Activated CD4-positive, alpha-beta T cell treated with anti-CD3 and anti-CD28 coated beads for 36 hours (primary cell): ENCODE results near the gene VEZT. TPM values are rescaled to one million over a fixed set of nuclear protein-coding genes. Genes with fewer than 3 reads are reported as not detected.
"Not testable (repeated sequence)": the region's sequence is repeated elsewhere in the genome, so short reads cannot be mapped to it uniquely, and the experiment has no call there.

Experiments
- ATAC-seq: fragments of 200-7000 bp; cut with Tn5 transposase; one replicate; pipeline ENCODE4 v1.10.0; 2021; ENCODE audit warnings: mild to moderate bottlenecking, moderate library complexity
- CTCF ChIA-PET: fragments of 350-600 bp; sonication (Branson Sonifier 250); formaldehyde crosslinking; loops from one replicate; lab custom pipeline; 2021; ENCODE audit warnings: antibody characterized with exemption; lab: Charles Lee
- POLR2A ChIA-PET: fragments of 350-600 bp; sonication (Branson Sonifier 250); formaldehyde crosslinking; loops from one replicate; lab custom pipeline; 2021; ENCODE audit warnings: antibody characterized with exemption, inconsistent platforms; lab: Charles Lee
- DNase-seq: peaks from one replicate; pipeline ENCODE4 v3.0.0-alpha.2; 2020
- H3K27ac Mint-ChIP-seq: one replicate; pipeline ENCODE4 v1.8.0; 2021; ENCODE audit warnings: mixed read lengths
- H3K27me3 Mint-ChIP-seq: one replicate; pipeline ENCODE4 v1.8.0; 2021; ENCODE audit warnings: mixed read lengths
- H3K36me3 Mint-ChIP-seq: one replicate; pipeline ENCODE4 v1.8.0; 2021; ENCODE audit warnings: low read depth, mixed read lengths
- H3K4me1 Mint-ChIP-seq: one replicate; pipeline ENCODE4 v1.8.0; 2021; ENCODE audit warnings: mixed read lengths
- H3K4me3 Mint-ChIP-seq: one replicate; pipeline ENCODE4 v1.8.0; 2021; ENCODE audit warnings: mild to moderate bottlenecking, moderate library complexity, mixed read lengths
- H3K9me3 Mint-ChIP-seq: one replicate; pipeline ENCODE4 v1.8.0; 2021; ENCODE audit warnings: low read depth, mixed read lengths
- intact Hi-C, 2 experiments: fragments of 100-400 bp; cut with DNase I in 1 of 2; cut with micrococcal nuclease in 1 of 2; formaldehyde crosslinking; loops; one replicate each; pipeline versions ENCODE4 v1.14.2 to v1.15.1; 2022 to 2024; cut with DNase I, micrococcal nuclease
- total RNA-seq, 2 experiments: library from RNA; stranded (reverse); gene quantifications; one replicate each; pipeline ENCODE4 v1.2.3, GENCODE V29; 2021

The VEZT gene
- total RNA-seq, 2 experiments from 2014 or later, result 55.8 to 72.7 TPM

DNA sequence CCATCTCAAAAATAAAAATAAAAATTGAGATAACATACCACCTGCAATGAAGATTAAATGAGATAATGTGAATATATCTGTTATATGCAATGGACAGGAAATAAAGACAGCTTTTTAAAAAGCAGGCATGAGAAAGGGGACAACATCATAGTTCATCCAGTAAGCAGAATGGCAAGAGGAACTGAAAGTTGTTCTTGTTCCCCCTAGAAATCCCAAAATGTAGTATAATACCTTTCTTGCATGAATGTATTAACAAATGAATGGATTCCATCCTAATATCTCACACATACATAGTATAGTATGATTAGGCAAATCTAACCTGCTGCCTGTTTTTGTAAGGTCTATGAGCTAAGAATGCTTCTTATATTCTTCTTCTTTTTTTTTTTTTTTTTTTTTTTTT, 31.8 kb upstream of the VEZT start:
- Mint-ChIP-seq H3K9me3 (no peaks in the 10 kb centered on the region), H3K4me1 (peaks cover 5% of the 10 kb centered on the region), H3K36me3 (no peaks in the 10 kb centered on the region), H3K27ac (no peak overlapping the region), H3K4me3 (no peak overlapping the region), H3K27me3 (no peaks in the 10 kb centered on the region)
- ChIA-PET CTCF (no interaction called here), POLR2A (no interaction called here)
- DNase-seq, result no peak
- no peak for ATAC-seq
- intact Hi-C loops, result no loop called here

GRCh38 chr12:95187865-95188415, 29.7 kb upstream of the VEZT start:
- Mint-ChIP-seq H3K4me1 (peaks cover under 1% of the 10 kb centered on the region), H3K27me3 (no peaks in the 10 kb centered on the region), H3K9me3 (no peaks in the 10 kb centered on the region), H3K27ac (no peak overlapping the region), H3K4me3 (no peak overlapping the region), H3K36me3 (no peaks in the 10 kb centered on the region)
- ChIA-PET CTCF (interaction anchor here (1.0 kb wide), 1 partner anchor 43 kb away, joined by 3 read pairs; no protein-coding TSS in a partner anchor), POLR2A (interaction anchor here (0.8 to 1.0 kb wide), 2 partner anchors 30 to 174 kb away, joined by 3 to 8 read pairs; partner anchors contain the start of genes FGD6 and VEZT)
- ATAC-seq (no peak), DNase-seq (no peak)
- intact Hi-C loops, result no loop called here

GRCh38 chr12:95191060-95191696, 26.4 kb upstream of the VEZT start:
- ChIA-PET CTCF (interaction anchor here (0.6 to 1.1 kb wide), 3 partner anchors 9 to 248 kb away, joined by 3 read pairs; no protein-coding TSS in a partner anchor), POLR2A (no interaction called here)
- DNase-seq (no peak), ATAC-seq (no peak)
- Mint-ChIP-seq H3K4me3 (no peak overlapping the region), H3K27me3 (no peaks in the 10 kb centered on the region), H3K36me3 (no peaks in the 10 kb centered on the region), H3K27ac (no peak overlapping the region), H3K9me3 (no peaks in the 10 kb centered on the region), H3K4me1 (no peaks in the 10 kb centered on the region)
- intact Hi-C loops, result no loop called here

GRCh38 chr12:95192271-95192670, 25.3 kb upstream of the VEZT start:
- Mint-ChIP-seq H3K4me3 (no peak overlapping the region), H3K27ac (no peak overlapping the region), H3K36me3 (no peaks in the 10 kb centered on the region), H3K9me3 (no peaks in the 10 kb centered on the region), H3K27me3 (no peaks in the 10 kb centered on the region), H3K4me1 (no peaks in the 10 kb centered on the region)
- CTCF ChIA-PET, result interaction anchor here (1.0 kb wide), 2 partner anchors 18 to 60 kb away, joined by 3 read pairs; no protein-coding TSS in a partner anchor
- no peak for ATAC-seq
- DNase-seq, result no peak
- POLR2A ChIA-PET, result no interaction called here
- intact Hi-C loops, result no loop called here

GRCh38 chr12:95193139-95193538, 24.5 kb upstream of the VEZT start:
- Mint-ChIP-seq H3K27ac (no peak overlapping the region), H3K4me3 (no peak overlapping the region), H3K4me1 (no peaks in the 10 kb centered on the region), H3K36me3 (no peaks in the 10 kb centered on the region), H3K27me3 (no peaks in the 10 kb centered on the region), H3K9me3 (no peaks in the 10 kb centered on the region)
- intact Hi-C loops, result no loop called here
- ChIA-PET CTCF (interaction anchor here (1.0 kb wide), 1 partner anchor 61 kb away, joined by 3 read pairs; no protein-coding TSS in a partner anchor), POLR2A (no interaction called here)
- ATAC-seq (no peak), DNase-seq (no peak)

DNA sequence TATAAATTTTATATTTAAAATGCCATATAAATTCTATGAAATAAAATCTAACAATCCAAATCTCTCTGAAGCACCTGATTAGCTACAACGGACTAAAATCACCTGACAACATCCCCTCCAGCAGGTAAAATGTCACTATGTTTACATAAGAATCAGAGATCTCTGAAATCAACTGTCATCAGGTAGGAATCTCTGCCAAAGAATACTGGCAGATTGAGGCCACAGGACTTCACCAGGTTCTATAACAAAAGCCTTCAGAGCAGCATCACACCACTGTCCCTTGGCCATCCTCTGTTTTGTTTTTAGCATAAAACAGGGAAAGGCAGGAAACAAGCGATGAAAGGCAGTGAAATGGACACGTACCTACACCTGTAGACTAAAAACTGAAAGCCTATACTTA, 22.5 kb upstream of the VEZT start:
- no peaks in the 10 kb centered on the region for H3K36me3 Mint-ChIP-seq
- H3K27me3 Mint-ChIP-seq, result no peaks in the 10 kb centered on the region
- ATAC-seq (no peak), DNase-seq (no peak)
- H3K4me3 Mint-ChIP-seq, result no peak overlapping the region
- intact Hi-C loops, result no loop called here
- H3K9me3 Mint-ChIP-seq, result no peaks in the 10 kb centered on the region
- CTCF ChIA-PET, result no interaction called here
- H3K27ac Mint-ChIP-seq, result no peak overlapping the region
- no peaks in the 10 kb centered on the region for H3K4me1 Mint-ChIP-seq
- POLR2A ChIA-PET, result no interaction called here

GRCh38 chr12:95196875-95197569, 20.6 kb upstream of the VEZT start:
- POLR2A ChIA-PET, H3K27ac Mint-ChIP-seq, DNase-seq, ATAC-seq, intact Hi-C loops, H3K36me3 Mint-ChIP-seq, H3K4me1 Mint-ChIP-seq, H3K9me3 Mint-ChIP-seq, H3K4me3 Mint-ChIP-seq, H3K27me3 Mint-ChIP-seq: not testable (repeated sequence)
- CTCF ChIA-PET, result interaction anchor here (0.8 kb wide), 1 partner anchor 20 kb away, joined by 3 read pairs; the partner anchor contains the start of genes FGD6 and VEZT

DNA sequence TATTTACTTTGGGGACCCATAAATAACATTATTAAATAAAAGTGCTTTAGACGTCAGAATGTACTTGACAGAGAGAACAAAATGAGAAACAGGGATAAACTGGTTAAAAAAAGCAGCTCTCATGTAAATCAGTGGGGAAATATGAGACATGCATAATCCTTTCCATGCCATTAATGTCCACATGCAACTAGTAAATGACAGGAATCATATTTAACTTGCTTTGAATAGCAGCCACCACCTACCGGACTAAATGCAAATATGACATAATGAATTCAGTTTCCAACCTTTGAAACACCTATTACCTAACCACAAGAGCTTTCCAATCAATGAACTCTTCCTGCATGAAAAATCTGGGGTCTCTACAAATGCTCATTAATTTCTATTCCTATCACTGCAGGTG, 20.0 kb upstream of the VEZT start:
- ChIA-PET POLR2A (no interaction called here), CTCF (interaction anchor here (0.8 kb wide), 1 partner anchor 20 kb away, joined by 3 read pairs; the partner anchor contains the start of genes FGD6 and VEZT)
- H3K36me3 Mint-ChIP-seq, result no peaks in the 10 kb centered on the region
- H3K4me3 Mint-ChIP-seq, result no peak overlapping the region
- no peak for DNase-seq
- intact Hi-C loops, result no loop called here
- H3K9me3 Mint-ChIP-seq, result no peaks in the 10 kb centered on the region
- no peak for ATAC-seq
- no peak overlapping the region for H3K27ac Mint-ChIP-seq
- H3K27me3 Mint-ChIP-seq, result no peaks in the 10 kb centered on the region
- peaks cover 8% of the 10 kb centered on the region for H3K4me1 Mint-ChIP-seq

DNA sequence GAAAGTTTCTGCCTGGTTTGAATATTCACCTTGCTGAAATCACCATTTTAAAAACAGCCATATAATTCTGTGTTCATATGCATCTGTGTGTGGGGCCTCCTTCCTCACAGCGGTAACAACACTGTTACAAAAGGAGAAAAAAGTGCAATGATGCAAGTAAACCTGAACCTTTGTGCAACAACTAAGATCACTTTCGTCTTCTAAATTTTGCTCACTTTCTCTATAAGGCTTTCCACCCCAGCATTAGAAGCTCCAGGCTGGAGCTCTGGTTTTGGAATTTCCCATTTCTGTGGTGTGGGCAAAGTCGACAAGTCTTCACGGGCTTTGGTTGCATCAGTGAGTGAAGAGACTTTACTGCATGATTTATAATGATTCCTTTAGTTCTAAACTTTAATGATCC, 18.7 kb upstream of the VEZT start:
- Mint-ChIP-seq H3K4me1 (peaks cover 15% of the 10 kb centered on the region), H3K27me3 (peaks cover 2% of the 10 kb centered on the region), H3K9me3 (no peaks in the 10 kb centered on the region), H3K36me3 (no peaks in the 10 kb centered on the region), H3K4me3 (no peak overlapping the region), H3K27ac (no peak overlapping the region)
- intact Hi-C loops, result no loop called here
- ChIA-PET POLR2A (no interaction called here), CTCF (no interaction called here)
- ATAC-seq (no peak), DNase-seq (no peak)

GRCh38 chr12:95200128-95200894, 17.3 kb upstream of the VEZT start:
- CTCF ChIA-PET, result interaction anchor here (0.7 kb wide), 2 partner anchors 11 to 394 kb away, joined by 3 read pairs; no protein-coding TSS in a partner anchor
- peaks cover 21% of the 10 kb centered on the region for H3K4me1 Mint-ChIP-seq
- intact Hi-C loops, result no loop called here
- no peak overlapping the region for H3K27ac Mint-ChIP-seq
- H3K4me3 Mint-ChIP-seq, result no peak overlapping the region
- no peaks in the 10 kb centered on the region for H3K9me3 Mint-ChIP-seq
- DNase-seq, result no peak
- ATAC-seq, result no peak
- peaks cover 2% of the 10 kb centered on the region for H3K27me3 Mint-ChIP-seq
- no peaks in the 10 kb centered on the region for H3K36me3 Mint-ChIP-seq
- POLR2A ChIA-PET, result no interaction called here

- no peaks in the 10 kb centered on the region for H3K36me3 Mint-ChIP-seq
- DNase-seq, result no peak
- no peak overlapping the region for H3K4me3 Mint-ChIP-seq
- H3K9me3 Mint-ChIP-seq, result no peaks in the 10 kb centered on the region
- ChIA-PET POLR2A (no interaction called here), CTCF (interaction anchor here (0.7 to 1.4 kb wide), 2 partner anchors 18 to 395 kb away, joined by 3 read pairs; no protein-coding TSS in a partner anchor)
- H3K4me1 Mint-ChIP-seq, result peaks cover 26% of the 10 kb centered on the region
- no peak for ATAC-seq
- intact Hi-C loops, result no loop called here
- H3K27me3 Mint-ChIP-seq, result peaks cover 2% of the 10 kb centered on the region
- H3K27ac Mint-ChIP-seq, result no peak overlapping the region
Observed at GRCh38 chr12:95201056-95201670, 16.4 kb upstream of the VEZT start.
